Measurements from ENCODE around the gene CHKA. TPM values are rescaled to one million over a fixed set of nuclear protein-coding genes. Genes with fewer than 3 reads are reported as not detected.

The CHKA gene
- total RNA-seq, 2 donors from 2014 or later: 72.1 to 92.6 TPM

DNA sequence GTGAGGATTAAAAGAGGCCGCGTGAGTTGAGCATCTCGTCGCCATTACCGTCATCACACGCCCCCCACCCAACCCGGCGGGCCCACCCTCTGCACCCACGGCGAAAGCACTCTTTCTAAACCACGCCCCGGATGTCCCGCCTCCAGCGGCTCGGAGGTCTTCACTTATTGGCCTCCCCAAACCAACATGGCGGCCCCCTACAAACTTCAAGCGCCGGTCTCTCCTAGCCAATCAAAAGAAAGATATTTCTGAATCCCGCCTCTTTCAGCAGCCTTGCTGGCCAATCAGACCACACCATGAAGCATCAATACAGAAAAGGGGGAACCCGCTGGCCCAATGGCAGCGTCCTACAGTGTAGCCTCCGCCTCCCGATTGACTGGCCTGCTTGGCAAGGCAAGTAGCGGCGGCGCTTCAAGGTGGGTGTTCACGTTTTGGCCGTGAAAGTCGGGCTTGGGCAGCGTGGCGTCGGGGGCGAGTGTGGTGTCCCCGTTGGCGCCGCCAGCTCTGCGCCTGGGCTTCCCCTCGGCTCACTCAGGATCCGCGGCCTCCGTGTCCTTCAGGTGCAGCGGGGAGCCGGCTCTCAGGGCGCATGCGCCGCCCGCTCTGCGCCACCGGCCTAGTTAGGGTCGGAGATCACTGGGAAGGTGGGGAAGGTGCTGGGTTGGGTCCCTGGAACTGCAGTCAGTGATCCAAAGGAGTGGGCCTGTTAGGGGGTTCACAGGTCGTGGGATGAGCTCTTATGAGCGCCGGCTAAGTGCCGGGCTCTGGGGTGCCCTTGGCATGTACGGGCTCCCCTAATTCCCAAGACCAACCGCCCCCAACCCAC, 90.7 kb downstream of the CHKA start, which contains the start of gene NDUFS8:
Gene NDUFS8, plus strand, starts transcription at position 364 of the 826 bp plus-strand sequence. CDS start 1,471 bp downstream, outside the sequence.
- TF ChIP-seq, protein P1, sequence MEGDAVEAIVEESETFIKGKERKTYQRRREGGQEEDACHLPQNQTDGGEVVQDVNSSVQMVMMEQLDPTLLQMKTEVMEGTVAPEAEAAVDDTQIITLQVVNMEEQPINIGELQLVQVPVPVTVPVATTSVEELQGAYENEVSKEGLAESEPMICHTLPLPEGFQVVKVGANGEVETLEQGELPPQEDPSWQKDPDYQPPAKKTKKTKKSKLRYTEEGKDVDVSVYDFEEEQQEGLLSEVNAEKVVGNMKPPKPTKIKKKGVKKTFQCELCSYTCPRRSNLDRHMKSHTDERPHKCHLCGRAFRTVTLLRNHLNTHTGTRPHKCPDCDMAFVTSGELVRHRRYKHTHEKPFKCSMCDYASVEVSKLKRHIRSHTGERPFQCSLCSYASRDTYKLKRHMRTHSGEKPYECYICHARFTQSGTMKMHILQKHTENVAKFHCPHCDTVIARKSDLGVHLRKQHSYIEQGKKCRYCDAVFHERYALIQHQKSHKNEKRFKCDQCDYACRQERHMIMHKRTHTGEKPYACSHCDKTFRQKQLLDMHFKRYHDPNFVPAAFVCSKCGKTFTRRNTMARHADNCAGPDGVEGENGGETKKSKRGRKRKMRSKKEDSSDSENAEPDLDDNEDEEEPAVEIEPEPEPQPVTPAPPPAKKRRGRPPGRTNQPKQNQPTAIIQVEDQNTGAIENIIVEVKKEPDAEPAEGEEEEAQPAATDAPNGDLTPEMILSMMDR (IDR thresholded peaks at IDR 0.05): no peak
- peak in 2 of 3 donors; percentile 67 to 69 for TF ChIP-seq POLR2A (IDR thresholded peaks at IDR 0.05)
- intact Hi-C loops (cut with DNase I): no loop called here
- no peaks in the 10 kb centered on the region for H3K9me3 ChIP-seq
- DNase-seq: peak; percentile 94 to 98 (median 96)
- peak within 1 kb of the TSS; percentile 60 to 72 for H3K4me3 ChIP-seq
- peaks cover 36% of the 10 kb centered on the region for H3K4me1 ChIP-seq
- peak; percentile 97 for ATAC-seq
- 0% methylated on average over 11 to 39 of the region's 56 CpGs for WGBS, 2 donors
- no peaks in the 10 kb centered on the region for H3K27me3 ChIP-seq
- H3K27ac ChIP-seq: peak within 1 kb of the TSS; percentile 77 to 92 (median 86)
- H3K36me3 ChIP-seq (replicated peaks in 1 of 2; ENCODE audit: insufficient read depth in 1 of 2, low read depth in 2 of 2): no peaks in the 10 kb centered on the region

DNA sequence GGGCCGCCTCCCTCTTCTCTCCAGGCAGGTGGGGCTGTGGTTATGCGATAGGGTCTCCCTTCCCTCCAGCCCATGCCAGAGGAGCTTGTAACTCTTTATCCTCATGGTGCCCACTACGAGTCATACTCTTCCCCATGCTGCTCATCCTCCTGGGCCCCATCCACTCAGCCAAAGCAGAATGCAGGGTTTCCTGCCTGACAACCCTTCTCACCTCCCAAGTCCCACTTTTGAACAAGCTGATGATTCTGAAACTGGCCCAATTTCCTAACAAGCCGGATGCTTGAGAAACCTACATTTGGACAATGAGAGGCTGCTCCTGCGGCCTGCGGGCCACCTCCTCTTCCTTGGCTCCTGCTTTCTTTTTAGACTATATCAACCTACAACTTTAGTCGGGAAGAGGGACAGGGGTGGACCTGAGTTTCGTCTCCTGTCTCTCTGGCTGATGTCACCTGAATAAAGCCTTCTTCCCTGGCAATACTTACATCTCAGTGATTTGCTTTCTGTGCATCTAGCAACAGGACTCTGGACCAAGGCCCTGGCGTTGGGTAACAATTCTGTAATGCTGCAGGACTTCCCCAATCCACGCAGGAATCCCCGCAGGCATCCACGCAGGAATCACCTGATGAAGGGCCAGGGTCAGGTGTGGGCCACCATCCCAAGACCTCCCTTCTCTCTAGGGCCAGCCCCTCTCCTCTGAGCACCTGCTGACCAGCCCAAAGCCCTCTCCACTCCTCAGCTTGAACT, 92.2 kb downstream of the CHKA start:
- DNase-seq (no peak), ATAC-seq (no peak)
- H3K9me3 ChIP-seq: no peaks in the 10 kb centered on the region
- TF ChIP-seq POLR2A (IDR thresholded peaks at IDR 0.05): no peak
- TF ChIP-seq, protein P1 (IDR thresholded peaks at IDR 0.05): no peak
- no peak overlapping the region for H3K4me3 ChIP-seq
- WGBS, 2 donors: 87% methylated on average over 11 to 12 of the region's 12 CpGs
- peaks cover 33% of the 10 kb centered on the region for H3K4me1 ChIP-seq
- H3K27ac ChIP-seq: no peak overlapping the region
- H3K36me3 ChIP-seq (replicated peaks in 1 of 2; ENCODE audit: insufficient read depth in 1 of 2, low read depth in 2 of 2): no peaks in the 10 kb centered on the region
- intact Hi-C loops (cut with DNase I): no loop called here
- no peaks in the 10 kb centered on the region for H3K27me3 ChIP-seq

DNA sequence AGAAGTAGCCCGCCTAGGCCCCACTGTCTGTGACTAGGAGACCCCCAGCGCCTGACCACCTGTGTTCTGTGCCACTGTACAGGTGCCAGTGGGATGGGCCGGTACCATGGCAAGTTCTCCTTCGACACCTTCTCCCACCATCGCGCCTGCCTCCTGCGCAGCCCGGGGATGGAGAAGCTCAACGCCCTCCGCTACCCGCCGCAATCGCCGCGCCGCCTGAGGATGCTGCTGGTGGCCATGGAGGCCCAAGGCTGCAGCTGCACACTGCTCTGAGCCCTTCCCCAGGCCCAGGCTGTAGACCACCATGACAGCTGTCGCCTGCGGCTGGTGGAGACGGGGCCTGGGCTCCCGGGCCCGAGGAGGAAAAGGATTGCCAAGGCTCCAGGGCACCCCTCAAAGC, 93.5 kb downstream of the CHKA start:
- H3K4me1 ChIP-seq: peaks cover 23% of the 10 kb centered on the region
- no peak for ATAC-seq

DNA sequence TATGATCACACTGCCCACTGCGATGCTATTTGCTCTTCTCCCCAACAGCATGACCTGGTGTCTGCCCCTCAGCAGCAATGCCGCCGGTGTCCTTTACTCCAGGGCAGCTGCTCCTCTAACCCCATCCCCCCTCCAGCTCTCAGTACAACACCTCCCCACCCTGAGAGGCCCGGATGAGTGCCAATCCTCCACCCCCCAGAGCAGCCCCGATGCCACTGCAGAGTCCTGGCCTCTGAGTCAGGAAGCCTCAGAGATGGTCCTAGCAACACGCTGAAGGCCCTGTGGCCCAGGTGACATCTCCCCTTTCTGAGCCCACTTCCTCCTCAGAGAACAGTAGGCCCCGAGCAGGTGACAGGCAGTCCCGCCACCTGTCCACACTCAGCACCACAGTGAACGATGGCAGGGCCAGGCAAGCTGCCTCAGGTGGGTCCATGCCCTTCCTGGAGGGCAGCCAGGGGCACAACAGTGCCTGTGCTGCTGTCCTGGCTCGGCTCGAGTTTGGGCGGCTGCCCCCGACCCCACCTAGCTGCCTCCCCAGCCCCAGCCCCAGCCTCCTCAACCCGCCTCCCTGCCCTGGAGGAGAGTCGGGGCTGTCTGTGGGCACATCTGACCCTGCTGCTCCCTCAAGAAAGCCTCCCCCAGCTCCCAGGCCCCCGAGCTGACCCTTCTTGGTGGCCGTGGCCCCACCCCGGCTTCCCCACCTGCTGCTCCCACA, 94.6 kb downstream of the CHKA start:
- no peak overlapping the region for H3K27ac ChIP-seq
- no peaks in the 10 kb centered on the region for H3K27me3 ChIP-seq
- H3K9me3 ChIP-seq: no peaks in the 10 kb centered on the region
- DNase-seq (no peak), ATAC-seq (no peak)
- 85 to 94% methylated on average over 7 to 13 of the region's 18 CpGs for WGBS, 2 donors
- peaks cover 12% of the 10 kb centered on the region for H3K4me1 ChIP-seq
- no peaks in the 10 kb centered on the region for H3K36me3 ChIP-seq (replicated peaks in 1 of 2; ENCODE audit: insufficient read depth in 1 of 2, low read depth in 2 of 2)
- no peak overlapping the region for H3K4me3 ChIP-seq
- intact Hi-C loops (cut with DNase I): no loop called here
- TF ChIP-seq, protein P1 (IDR thresholded peaks at IDR 0.05): no peak
- no peak for TF ChIP-seq POLR2A (IDR thresholded peaks at IDR 0.05)

More for the DNA sequence above, 93.5 kb downstream of the CHKA start:
- H3K9me3 ChIP-seq: no peaks in the 10 kb centered on the region
- no peak overlapping the region for H3K27ac ChIP-seq
- WGBS, 2 donors: 80 to 90% methylated on average over 1 to 20 of the region's 21 CpGs
- H3K4me3 ChIP-seq: no peak overlapping the region
- H3K36me3 ChIP-seq (replicated peaks in 1 of 2; ENCODE audit: insufficient read depth in 1 of 2, low read depth in 2 of 2): no peaks in the 10 kb centered on the region
- TF ChIP-seq, protein P1 (IDR thresholded peaks at IDR 0.05): no peak
- no peak for TF ChIP-seq POLR2A (IDR thresholded peaks at IDR 0.05)
- intact Hi-C loops (cut with DNase I): no loop called here
- H3K27me3 ChIP-seq: no peaks in the 10 kb centered on the region
- no peak for DNase-seq

Measured in body of pancreas (tissue), 4 donors.